HepG2 (cell line): ENCODE results near the gene ARMC10. TPM values are rescaled to one million over a fixed set of nuclear protein-coding genes. Genes with fewer than 3 reads are reported as not detected.

Experiments used
- ARID2 ChIP-seq: sonication (generic); formaldehyde crosslinking; IDR thresholded peaks from 2 replicates; pipeline ENCODE4 v1.8.1; 2022; ENCODE audit warnings: mild to moderate bottlenecking, missing genetic modification reagents, borderline replicate concordance
- HNF4A ChIP-seq: sonication (generic); formaldehyde crosslinking; IDR thresholded peaks from 2 replicates; pipeline ENCODE4 v1.4.0; 2020; ENCODE audit warnings: missing genetic modification reagents
- MAFG ChIP-seq: sonication (generic); formaldehyde crosslinking; IDR thresholded peaks from 2 replicates; pipeline ENCODE4 v1.5.1; 2020; ENCODE audit warnings: mild to moderate bottlenecking, missing genetic modification reagents
- MBNL3 ChIP-seq: fragments of 250-450 bp; sonication (Bioruptor Pico); conservative IDR thresholded peaks from 2 replicates; pipeline ENCODE4 v1.8.0; 2022; ENCODE audit warnings: mild to moderate bottlenecking, inconsistent platforms
- RBFOX2 ChIP-seq: fragments of 200-400 bp; formaldehyde crosslinking; IDR thresholded peaks from 2 replicates; pipeline ENCODE4 v1.6.1; 2017; ENCODE audit warnings: low read depth, mild to moderate bottlenecking, low read length
- TGIF2 ChIP-seq: IDR thresholded peaks from 2 replicates; pipeline ENCODE4 v1.6.1; 2016; ENCODE audit warnings: control low read depth, missing compliant biosample characterization
- ZFP37 ChIP-seq: sonication (generic); formaldehyde crosslinking; IDR thresholded peaks from 2 replicates; pipeline ENCODE4 v1.4.0; 2020; ENCODE audit warnings: missing genetic modification reagents, borderline replicate concordance
- ZFP90 ChIP-seq: sonication (generic); formaldehyde crosslinking; IDR thresholded peaks from 2 replicates; pipeline ENCODE4 v1.8.0; 2022; ENCODE audit warnings: missing genetic modification reagents, mild to moderate bottlenecking, inconsistent platforms, borderline replicate concordance
- ZKSCAN5 ChIP-seq: sonication (generic); formaldehyde crosslinking; IDR thresholded peaks from 2 replicates; pipeline ENCODE4 v1.5.1; 2020; ENCODE audit warnings: mild to moderate bottlenecking, missing genetic modification reagents
- ZMYM4 ChIP-seq: sonication (generic); formaldehyde crosslinking; IDR thresholded peaks from 2 replicates; pipeline ENCODE4 v1.8.1; 2023; ENCODE audit warnings: mild to moderate bottlenecking, missing genetic modification reagents
- ZNF24 ChIP-seq: fragments of 450-650 bp; IDR thresholded peaks from 2 replicates; pipeline ENCODE4 v1.6.1; 2017; ENCODE audit warnings: antibody characterized with exemption, mild to moderate bottlenecking
- ZNF251 ChIP-seq: sonication (generic); formaldehyde crosslinking; IDR thresholded peaks from 2 replicates; pipeline ENCODE4 v1.9.0; 2021; ENCODE audit warnings: mild to moderate bottlenecking, missing genetic modification reagents
- ZNF335 ChIP-seq: sonication (generic); formaldehyde crosslinking; IDR thresholded peaks from 2 replicates; pipeline ENCODE4 v1.4.0; 2020; ENCODE audit warnings: missing genetic modification reagents
- ZNF496 ChIP-seq: sonication (generic); formaldehyde crosslinking; IDR thresholded peaks from 2 replicates; pipeline ENCODE4 v1.8.1; 2023; ENCODE audit warnings: mild to moderate bottlenecking, moderate library complexity, missing genetic modification reagents; ENCODE audit not compliant: insufficient replicate concordance
- ZNF652 ChIP-seq: IDR thresholded peaks from 2 replicates; pipeline ENCODE4 v1.6.1; 2016; ENCODE audit warnings: low read depth, borderline replicate concordance
- ZNF678 ChIP-seq: sonication (generic); formaldehyde crosslinking; IDR thresholded peaks from 2 replicates; pipeline ENCODE4 v1.4.0; 2020; ENCODE audit warnings: mild to moderate bottlenecking, missing genetic modification reagents
- ZNF761 ChIP-seq: sonication (generic); formaldehyde crosslinking; conservative IDR thresholded peaks from 2 replicates; pipeline ENCODE4 v1.4.0; 2020; ENCODE audit warnings: mild to moderate bottlenecking, missing genetic modification reagents
- ZNF773 ChIP-seq: sonication (generic); formaldehyde crosslinking; IDR thresholded peaks from 2 replicates; pipeline ENCODE4 v1.4.0; 2020; ENCODE audit warnings: missing genetic modification reagents, borderline replicate concordance
- ZNF781 ChIP-seq: sonication (generic); formaldehyde crosslinking; IDR thresholded peaks from 2 replicates; pipeline ENCODE4 v1.5.1; 2020; ENCODE audit warnings: borderline replicate concordance, mild to moderate bottlenecking, missing genetic modification reagents; ENCODE audit errors: not compliant biosample characterization
- ZNF816 ChIP-seq: sonication (generic); formaldehyde crosslinking; IDR thresholded peaks from 2 replicates; pipeline ENCODE4 v1.8.0; 2022; ENCODE audit warnings: missing genetic modification reagents, mild to moderate bottlenecking, borderline replicate concordance
- ZNF850 ChIP-seq: sonication (generic); formaldehyde crosslinking; conservative IDR thresholded peaks from 2 replicates; pipeline ENCODE4 v1.9.0; 2021; ENCODE audit warnings: mild to moderate bottlenecking, missing genetic modification reagents
- polyA plus RNA-seq, 8 experiments: library from polyadenylated mRNA; depleted of rRNA in 3 of 8; stranded (reverse) in 7 of 8; unstranded in 1 of 8; fragments of >200 nt; fragmentation: Illumina TruSeq in 4 of 8; extraction: Trizol in 4 of 8; gene quantifications; 2 replicates each; pipeline versions ENCODE4 v1.2.1 to v1.2.3, GENCODE V29; 2011 to 2016; ENCODE audit warnings: low read depth in 4 of 8, missing spikeins in 1 of 8, mixed read lengths in 1 of 8; ENCODE audit not compliant: insufficient read depth in 1 of 8
- total RNA-seq, 5 experiments: library from RNA; depleted of rRNA; stranded (reverse); fragments of >200 nt; fragmentation: Illumina TruSeq; extraction: Trizol; gene quantifications; 2 replicates each; pipeline ENCODE4 v1.2.3, GENCODE V29; 2016; ENCODE audit warnings: low read depth in 1 of 5
- TF ChIP-seq, protein P1 (sequence below): sonication (generic); formaldehyde crosslinking; IDR thresholded peaks from 2 replicates; pipeline ENCODE4 v1.8.0; 2022; ENCODE audit warnings: mild to moderate bottlenecking, missing genetic modification reagents; ENCODE audit not compliant: insufficient replicate concordance
- TF ChIP-seq, protein P2 (sequence below): sonication (generic); formaldehyde crosslinking; IDR thresholded peaks from 2 replicates; pipeline ENCODE4 v1.5.1; 2020; ENCODE audit warnings: mild to moderate bottlenecking, missing genetic modification reagents, moderate library complexity
- TF ChIP-seq, protein P3 (sequence below), 2 experiments: fragments of 450-650 bp in 1 of 2; sonication (generic) in 1 of 2; formaldehyde crosslinking; IDR thresholded peaks; 2 replicates each; pipeline versions ENCODE4 v1.5.0 to v1.8.0; 2020 to 2022; ENCODE audit warnings: mild to moderate bottlenecking in 1 of 2, missing genetic modification reagents in 1 of 2

The ARMC10 gene
- total and polyA plus RNA-seq, 2 of the 13 experiments (the other 11 are each of a cell fraction or from before 2014, with no cell fraction given): 11.3 to 23.7 TPM

DNA sequence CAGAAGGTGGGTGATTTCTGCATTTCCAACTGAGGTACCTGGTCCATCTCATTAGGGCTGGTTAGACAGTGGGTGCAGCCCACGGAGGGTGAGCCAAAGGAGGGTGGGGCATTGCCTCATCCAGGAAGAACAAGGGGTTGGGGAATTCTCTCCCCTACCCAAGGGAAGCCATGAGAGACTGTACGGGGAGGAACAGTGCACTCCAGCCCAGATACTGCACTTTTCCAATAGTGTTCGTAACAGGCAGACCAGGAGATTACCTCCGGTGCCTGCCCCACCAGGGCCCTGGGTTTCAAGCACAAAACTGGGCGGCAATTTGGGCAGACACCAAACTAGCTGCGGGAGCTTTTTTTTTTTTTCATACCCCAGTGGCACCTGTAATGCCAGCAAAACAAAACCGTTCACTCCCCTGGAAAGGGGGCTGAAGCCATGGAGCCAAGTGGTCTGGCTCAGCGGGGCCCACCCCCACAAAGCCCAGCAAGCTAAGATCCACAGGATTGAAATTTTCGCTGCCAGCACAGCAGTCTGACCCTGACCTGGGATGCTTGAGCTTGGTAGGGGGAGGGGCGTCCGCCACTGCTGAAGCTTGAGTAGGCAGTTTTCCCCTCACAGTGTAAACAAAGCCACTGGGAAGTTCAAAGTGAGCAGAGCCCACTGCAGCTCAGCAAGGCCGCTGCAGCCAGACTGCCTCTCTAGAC is 31.2 kb downstream of the ARMC10 start (continued):
- TF ChIP-seq, protein P1, sequence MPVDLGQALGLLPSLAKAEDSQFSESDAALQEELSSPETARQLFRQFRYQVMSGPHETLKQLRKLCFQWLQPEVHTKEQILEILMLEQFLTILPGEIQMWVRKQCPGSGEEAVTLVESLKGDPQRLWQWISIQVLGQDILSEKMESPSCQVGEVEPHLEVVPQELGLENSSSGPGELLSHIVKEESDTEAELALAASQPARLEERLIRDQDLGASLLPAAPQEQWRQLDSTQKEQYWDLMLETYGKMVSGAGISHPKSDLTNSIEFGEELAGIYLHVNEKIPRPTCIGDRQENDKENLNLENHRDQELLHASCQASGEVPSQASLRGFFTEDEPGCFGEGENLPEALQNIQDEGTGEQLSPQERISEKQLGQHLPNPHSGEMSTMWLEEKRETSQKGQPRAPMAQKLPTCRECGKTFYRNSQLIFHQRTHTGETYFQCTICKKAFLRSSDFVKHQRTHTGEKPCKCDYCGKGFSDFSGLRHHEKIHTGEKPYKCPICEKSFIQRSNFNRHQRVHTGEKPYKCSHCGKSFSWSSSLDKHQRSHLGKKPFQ (CRISPR knock-in tag): no peak
- no peak for TF ChIP-seq MBNL3
- TF ChIP-seq ZMYM4 (CRISPR knock-in tag): peak; percentile 85
- no peak for TF ChIP-seq ZNF816 (CRISPR knock-in tag)
- peak; percentile 21; the same call in 1 of the 2 replicates for TF ChIP-seq TGIF2 (CRISPR knock-in tag)
- no peak for TF ChIP-seq ZNF24
- no peak for TF ChIP-seq ZNF850 (CRISPR knock-in tag)
- no peak for TF ChIP-seq ZFP90
- no peak for TF ChIP-seq ZNF761
- no peak for TF ChIP-seq ZNF496 (CRISPR knock-in tag)
- TF ChIP-seq, protein P2, sequence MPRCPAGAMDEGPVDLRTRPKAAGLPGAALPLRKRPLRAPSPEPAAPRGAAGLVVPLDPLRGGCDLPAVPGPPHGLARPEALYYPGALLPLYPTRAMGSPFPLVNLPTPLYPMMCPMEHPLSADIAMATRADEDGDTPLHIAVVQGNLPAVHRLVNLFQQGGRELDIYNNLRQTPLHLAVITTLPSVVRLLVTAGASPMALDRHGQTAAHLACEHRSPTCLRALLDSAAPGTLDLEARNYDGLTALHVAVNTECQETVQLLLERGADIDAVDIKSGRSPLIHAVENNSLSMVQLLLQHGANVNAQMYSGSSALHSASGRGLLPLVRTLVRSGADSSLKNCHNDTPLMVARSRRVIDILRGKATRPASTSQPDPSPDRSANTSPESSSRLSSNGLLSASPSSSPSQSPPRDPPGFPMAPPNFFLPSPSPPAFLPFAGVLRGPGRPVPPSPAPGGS (CRISPR knock-in tag): 0 out of 2 replicates have a peak, but pooled peaks have one; percentile 23
- peak; percentile 84 for TF ChIP-seq MAFG
- no peak for TF ChIP-seq ZNF652 (CRISPR knock-in tag)
- TF ChIP-seq ARID2 (CRISPR knock-in tag): no peak
- no peak for TF ChIP-seq ZKSCAN5 (CRISPR knock-in tag)
- peak; percentile 65 for TF ChIP-seq HNF4A
- TF ChIP-seq ZNF781 (CRISPR knock-in tag): no peak
- TF ChIP-seq ZNF335 (CRISPR knock-in tag): no peak
- no peak for TF ChIP-seq ZFP37 (CRISPR knock-in tag)
- TF ChIP-seq, protein P3, sequence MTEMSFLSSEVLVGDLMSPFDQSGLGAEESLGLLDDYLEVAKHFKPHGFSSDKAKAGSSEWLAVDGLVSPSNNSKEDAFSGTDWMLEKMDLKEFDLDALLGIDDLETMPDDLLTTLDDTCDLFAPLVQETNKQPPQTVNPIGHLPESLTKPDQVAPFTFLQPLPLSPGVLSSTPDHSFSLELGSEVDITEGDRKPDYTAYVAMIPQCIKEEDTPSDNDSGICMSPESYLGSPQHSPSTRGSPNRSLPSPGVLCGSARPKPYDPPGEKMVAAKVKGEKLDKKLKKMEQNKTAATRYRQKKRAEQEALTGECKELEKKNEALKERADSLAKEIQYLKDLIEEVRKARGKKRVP (CRISPR knock-in tag; IDR thresholded peaks at IDR 0.05): 0 out of 4 replicates have a peak, but pooled peaks of 1 of the 2 experiments have one; percentile 27
- TF ChIP-seq ZNF773 (CRISPR knock-in tag): no peak
- no peak for TF ChIP-seq RBFOX2
- TF ChIP-seq ZNF678 (CRISPR knock-in tag): no peak
- no peak for TF ChIP-seq ZNF251 (CRISPR knock-in tag)
